ENCODE measurements around the gene ALDOB.

Gene ALDOB

GRCh38 chr9:101435601-101436079, at the start of gene ALDOB:
ALDOB (minus strand) TSS chr9:101435774; CDS start chr9:101430887, 4,887 bp downstream.
- H3K4me3 ChIP-seq (ENCODE audit: low read depth, low read length) = no peak within 1 kb of the TSS
- no peak for TF ChIP-seq CTCF (conservative IDR thresholded peaks at IDR 0.05; ENCODE audit: low read depth, low read length)
- no peak for DNase-seq (ENCODE audit: low read depth)

- no peak overlapping the region for H3K4me3 ChIP-seq (ENCODE audit: low read depth, low read length)
- TF ChIP-seq CTCF (conservative IDR thresholded peaks at IDR 0.05; ENCODE audit: low read depth, low read length) = no peak
- DNase-seq (ENCODE audit: low read depth) = no peak
Measured at GRCh38 chr9:101484046-101484445, 48.5 kb upstream of the ALDOB start.

- DNase-seq (ENCODE audit: low read depth) = no peak
- no peak overlapping the region for H3K4me3 ChIP-seq (ENCODE audit: low read depth, low read length)
- no peak for TF ChIP-seq CTCF (conservative IDR thresholded peaks at IDR 0.05; ENCODE audit: low read depth, low read length)
Measured at GRCh38 chr9:101481261-101481660, 45.7 kb upstream of the ALDOB start.

- no peak for DNase-seq (ENCODE audit: low read depth)
- H3K4me3 ChIP-seq (ENCODE audit: low read depth, low read length) = no peak overlapping the region
- no peak for TF ChIP-seq CTCF (conservative IDR thresholded peaks at IDR 0.05; ENCODE audit: low read depth, low read length)
Measured at GRCh38 chr9:101480386-101480785, 44.8 kb upstream of the ALDOB start.

GRCh38 chr9:101479338-101480030, 43.9 kb upstream of the ALDOB start:
- TF ChIP-seq CTCF (conservative IDR thresholded peaks at IDR 0.05; ENCODE audit: low read depth, low read length) = no peak
- peak; percentile 80 for DNase-seq (ENCODE audit: low read depth)

GRCh38 chr9:101478906-101479305, 43.3 kb upstream of the ALDOB start:
- no peak overlapping the region for H3K4me3 ChIP-seq (ENCODE audit: low read depth, low read length)
- no peak for TF ChIP-seq CTCF (conservative IDR thresholded peaks at IDR 0.05; ENCODE audit: low read depth, low read length)
- DNase-seq (ENCODE audit: low read depth) = no peak

More at GRCh38 chr9:101479338-101480030, 43.9 kb upstream of the ALDOB start:
- no peak overlapping the region for H3K4me3 ChIP-seq (ENCODE audit: low read depth, low read length)

- no peak overlapping the region for H3K4me3 ChIP-seq (ENCODE audit: low read depth, low read length)
- no peak for DNase-seq (ENCODE audit: low read depth)
- no peak for TF ChIP-seq CTCF (conservative IDR thresholded peaks at IDR 0.05; ENCODE audit: low read depth, low read length)
Measured at GRCh38 chr9:101478444-101478843, 42.9 kb upstream of the ALDOB start.

Measured in choroid plexus epithelial cell (primary cell).